Sigmoid colon (tissue), 4 donors: Measurements from ENCODE around the gene PGAP3.

Source experiments
- EP300 ChIP-seq, 4 donors: sonication (generic); formaldehyde crosslinking; IDR thresholded peaks; one replicate each; pipeline ENCODE4 v1.6.1; 2017; ENCODE audit warnings: antibody characterized with exemption in 4 of 4
- POLR2A ChIP-seq, 2 donors: fragments of 450-650 bp; IDR thresholded peaks; one replicate each; pipeline ENCODE4 v1.6.1; 2016; ENCODE audit warnings: antibody characterized with exemption in 2 of 2, mild to moderate bottlenecking in 2 of 2, moderate library complexity in 2 of 2
- TF ChIP-seq, protein P1 (sequence below), 4 experiments: fragments of 450-650 bp in 3 of 4; fragments of 200-600 bp in 1 of 4; IDR thresholded peaks; one replicate each; pipeline ENCODE4 v1.5.1; 2016 to 2019; ENCODE audit warnings: antibody characterized with exemption in 4 of 4, mild to moderate bottlenecking in 3 of 4, moderate library complexity in 2 of 4

DNA sequence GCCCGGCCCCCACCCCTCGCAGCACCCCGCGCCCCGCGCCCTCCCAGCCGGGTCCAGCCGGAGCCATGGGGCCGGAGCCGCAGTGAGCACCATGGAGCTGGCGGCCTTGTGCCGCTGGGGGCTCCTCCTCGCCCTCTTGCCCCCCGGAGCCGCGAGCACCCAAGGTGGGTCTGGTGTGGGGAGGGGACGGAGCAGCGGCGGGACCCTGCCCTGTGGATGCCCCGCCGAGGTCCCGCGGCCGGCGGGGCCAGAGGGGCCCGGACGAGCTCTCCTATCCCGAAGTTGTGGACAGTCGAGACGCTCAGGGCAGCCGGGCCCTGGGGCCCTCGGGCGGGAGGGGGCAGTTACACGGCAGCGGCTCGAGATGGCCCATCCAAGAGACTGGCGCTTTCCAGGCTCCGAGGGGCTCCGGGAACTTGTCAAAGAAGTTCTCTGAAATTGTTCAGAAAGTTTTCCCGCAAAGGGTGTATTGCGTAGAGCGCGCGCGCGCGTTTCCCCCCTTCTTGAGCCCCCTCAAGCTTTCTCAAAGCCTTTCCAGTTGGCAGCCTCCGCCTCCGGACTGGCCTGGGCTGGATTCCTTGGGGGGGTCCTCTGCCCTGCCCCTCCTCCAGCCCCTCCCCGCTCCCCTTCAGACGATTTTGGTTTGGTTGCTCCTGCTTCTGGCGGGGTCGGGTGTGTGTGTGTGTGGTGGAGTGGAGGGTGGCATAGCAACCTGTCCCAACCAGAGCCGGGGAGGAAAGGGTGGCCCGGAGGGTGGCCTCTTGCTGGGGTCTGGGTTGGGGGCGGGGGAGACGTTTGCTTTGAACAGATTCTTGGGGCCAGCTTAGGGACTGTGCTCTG lies 12.5 kb upstream of the PGAP3 start:
- TF ChIP-seq, protein P1, sequence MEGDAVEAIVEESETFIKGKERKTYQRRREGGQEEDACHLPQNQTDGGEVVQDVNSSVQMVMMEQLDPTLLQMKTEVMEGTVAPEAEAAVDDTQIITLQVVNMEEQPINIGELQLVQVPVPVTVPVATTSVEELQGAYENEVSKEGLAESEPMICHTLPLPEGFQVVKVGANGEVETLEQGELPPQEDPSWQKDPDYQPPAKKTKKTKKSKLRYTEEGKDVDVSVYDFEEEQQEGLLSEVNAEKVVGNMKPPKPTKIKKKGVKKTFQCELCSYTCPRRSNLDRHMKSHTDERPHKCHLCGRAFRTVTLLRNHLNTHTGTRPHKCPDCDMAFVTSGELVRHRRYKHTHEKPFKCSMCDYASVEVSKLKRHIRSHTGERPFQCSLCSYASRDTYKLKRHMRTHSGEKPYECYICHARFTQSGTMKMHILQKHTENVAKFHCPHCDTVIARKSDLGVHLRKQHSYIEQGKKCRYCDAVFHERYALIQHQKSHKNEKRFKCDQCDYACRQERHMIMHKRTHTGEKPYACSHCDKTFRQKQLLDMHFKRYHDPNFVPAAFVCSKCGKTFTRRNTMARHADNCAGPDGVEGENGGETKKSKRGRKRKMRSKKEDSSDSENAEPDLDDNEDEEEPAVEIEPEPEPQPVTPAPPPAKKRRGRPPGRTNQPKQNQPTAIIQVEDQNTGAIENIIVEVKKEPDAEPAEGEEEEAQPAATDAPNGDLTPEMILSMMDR (IDR thresholded peaks at IDR 0.05), result no peak
- TF ChIP-seq POLR2A (IDR thresholded peaks at IDR 0.05) (no peak), EP300 (IDR thresholded peaks at IDR 0.05) (no peak)
